ENCODE measurements around the gene GNB5. TPM values are rescaled to one million over a fixed set of nuclear protein-coding genes. Genes with fewer than 3 reads are reported as not detected.
"Not testable (repeated sequence)": the region's sequence is repeated elsewhere in the genome, so short reads cannot be mapped to it uniquely, and the experiment has no call there.

Gene GNB5
- polyA plus RNA-seq, 3 donors, result 6.4 to 14.4 (median 10.0) TPM

DNA sequence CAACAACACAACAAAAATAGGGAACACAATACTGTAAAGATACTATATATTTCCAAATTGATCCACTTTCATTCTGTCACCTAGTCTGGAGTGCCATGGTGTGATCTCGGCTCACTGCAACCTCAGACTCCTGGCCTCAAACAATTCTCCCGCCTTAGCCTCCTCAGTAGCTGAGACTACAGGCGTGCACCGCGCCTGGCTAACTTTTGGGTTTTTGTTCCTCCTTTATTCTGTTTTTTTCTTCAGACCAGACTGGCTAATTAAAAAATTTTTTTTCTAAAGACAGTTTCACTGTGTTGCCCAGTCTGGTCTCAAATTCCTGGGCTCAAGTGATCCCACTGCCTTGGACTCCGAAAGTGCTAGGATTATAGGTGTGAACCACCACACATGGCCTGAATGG lies 84.0 kb downstream of the GNB5 start:
- no peak overlapping the region for H3K27ac ChIP-seq (ENCODE audit: low read depth, low read length)
- 95 to 99% (median 97%) methylated on average over 6 of the region's 6 CpGs for WGBS, 3 donors

DNA sequence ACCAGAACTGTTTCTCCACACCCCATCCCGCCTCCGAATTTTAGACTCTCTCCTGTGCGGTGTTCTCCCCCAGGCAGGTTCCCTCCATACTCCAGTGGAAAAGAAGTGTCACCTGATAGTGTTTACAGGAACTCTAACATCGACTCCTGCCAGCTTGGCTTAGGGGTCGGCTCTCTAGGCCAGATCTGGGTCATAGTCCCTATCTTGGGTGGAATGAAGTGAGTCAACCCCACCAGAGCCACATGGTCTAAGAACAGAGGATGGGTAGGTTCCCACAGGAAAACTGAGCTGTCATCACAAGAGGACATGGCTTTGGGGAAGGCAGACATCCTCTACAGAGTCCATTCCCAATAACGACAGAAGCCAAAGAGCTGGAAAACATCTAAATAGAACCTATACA lies 84.6 kb downstream of the GNB5 start:
- no peak overlapping the region for H3K27ac ChIP-seq (ENCODE audit: low read depth, low read length)
- 77 to 86% (median 77%) methylated on average over 6 of the region's 6 CpGs for WGBS, 3 donors

DNA sequence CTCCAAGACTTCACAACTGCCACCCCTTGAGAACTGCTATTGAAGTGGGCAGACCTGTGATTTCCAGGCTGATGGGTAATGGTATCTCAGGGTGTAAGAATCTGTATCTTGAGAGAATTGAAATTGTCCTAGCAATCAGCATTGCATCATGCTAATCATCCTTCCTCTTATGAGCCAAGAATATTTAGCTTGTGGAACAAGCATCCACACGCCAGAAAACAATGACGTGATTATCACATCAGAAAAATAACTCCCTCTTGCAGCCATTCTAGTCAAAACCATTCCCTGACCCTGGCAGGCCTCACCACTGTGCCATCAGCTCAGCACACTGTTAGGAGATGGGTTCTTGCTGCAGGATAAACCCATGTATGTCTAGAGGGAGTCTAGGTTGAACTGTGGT lies 85.3 kb downstream of the GNB5 start:
- no peak overlapping the region for H3K27ac ChIP-seq (ENCODE audit: low read depth, low read length)
- WGBS, 3 donors, result 35 to 81% (median 68%) methylated on average over 2 of the region's 2 CpGs

DNA sequence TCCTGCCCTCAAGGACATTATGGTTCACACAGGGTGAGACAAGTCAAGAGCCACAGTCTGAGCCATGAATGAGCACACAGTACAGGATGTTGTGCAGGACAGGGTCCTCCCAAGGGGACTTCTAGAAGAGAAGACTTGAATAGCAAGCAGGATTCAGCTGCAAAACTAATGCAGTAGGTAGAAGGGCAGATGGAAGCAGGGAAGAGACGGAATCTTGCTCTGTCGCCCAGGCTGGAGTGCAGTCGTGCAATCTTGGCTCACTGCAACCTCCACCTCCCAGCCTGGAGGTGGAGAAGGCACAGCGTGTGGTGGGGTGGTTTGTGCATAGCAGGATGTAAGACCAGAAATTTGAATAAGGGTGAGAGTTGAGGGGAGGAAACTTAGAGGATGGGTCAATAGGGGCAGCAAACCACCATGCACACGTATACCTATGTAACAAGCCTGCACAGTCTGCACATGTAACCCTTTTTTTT lies 86.6 kb downstream of the GNB5 start:
- H3K27ac ChIP-seq (ENCODE audit: low read depth, low read length), result no peak overlapping the region
- WGBS, 3 donors, result 63 to 84% (median 75%) methylated on average over 5 of the region's 5 CpGs

- WGBS, 3 donors, result 66 to 75% (median 70%) methylated on average over 5 of the region's 5 CpGs
- no peak overlapping the region for H3K27ac ChIP-seq (ENCODE audit: low read depth, low read length)
Measured at GRCh38 chr15:52103217-52104207, 87.7 kb downstream of the GNB5 start.

DNA sequence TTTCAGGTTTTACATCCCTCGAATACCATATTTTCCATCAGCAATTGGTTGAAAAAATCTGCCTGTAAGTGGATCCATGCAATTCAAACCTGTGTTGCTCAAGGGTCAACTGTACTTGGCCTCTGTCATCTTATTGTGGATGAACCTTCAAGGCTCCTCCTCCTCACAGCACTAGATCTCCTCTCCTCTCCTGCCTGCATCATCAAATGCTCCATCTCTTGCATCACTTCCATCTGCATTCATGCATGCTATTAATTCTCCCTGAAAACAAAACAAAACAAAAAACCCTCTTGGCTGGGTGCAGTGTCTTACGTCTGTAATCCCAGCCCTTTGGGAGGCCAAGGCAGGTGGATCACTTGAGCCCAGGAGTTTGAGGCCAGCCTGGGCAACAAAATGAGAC lies 88.7 kb downstream of the GNB5 start:
- WGBS, 3 donors, result 79 to 90% (median 80%) methylated on average over 2 of the region's 2 CpGs
- H3K27ac ChIP-seq (ENCODE audit: low read depth, low read length), result no peak overlapping the region

- 90 to 94% (median 91%) methylated on average over 16 of the region's 16 CpGs for WGBS, 3 donors
- H3K27ac ChIP-seq (ENCODE audit: low read depth, low read length), result no peak overlapping the region
Measured at GRCh38 chr15:52101542-52102323, 89.5 kb downstream of the GNB5 start.

DNA sequence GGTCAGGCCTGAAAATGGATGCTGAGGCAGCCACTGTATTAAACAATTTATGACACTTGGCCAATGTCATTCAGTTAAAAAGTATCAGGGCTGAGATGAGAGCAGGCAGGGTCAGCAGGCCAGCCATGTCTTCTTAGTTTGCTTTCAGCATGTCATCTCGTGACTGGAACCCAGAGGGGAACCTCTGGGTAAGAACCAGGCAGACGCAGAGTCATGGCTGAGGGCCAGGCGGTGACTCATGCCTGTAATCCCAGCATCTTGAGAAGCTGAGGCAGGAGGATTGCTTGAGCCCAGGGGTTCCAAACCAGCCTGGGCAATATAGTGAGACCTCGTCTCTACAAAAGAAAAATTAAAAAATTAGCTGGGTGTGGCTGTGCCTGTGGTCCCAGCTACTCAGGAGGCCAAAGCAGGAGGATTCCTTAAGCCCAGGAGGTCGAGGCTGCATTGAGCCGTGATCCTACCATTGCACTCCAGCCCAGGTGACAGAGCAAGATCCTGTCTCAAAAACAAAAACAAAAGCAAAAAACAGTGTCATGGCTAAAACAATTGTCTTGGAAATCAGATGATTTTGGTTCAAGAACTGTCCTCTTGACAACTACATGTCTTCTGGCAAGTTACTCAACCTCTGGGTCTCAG lies 90.3 kb downstream of the GNB5 start:
- 49 to 78% (median 58%) methylated on average over 6 of the region's 6 CpGs for WGBS, 3 donors
- no peak overlapping the region for H3K27ac ChIP-seq (ENCODE audit: low read depth, low read length)

GRCh38 chr15:52099651-52100272 lies 91.4 kb downstream of the GNB5 start:
- WGBS, 3 donors, result 96 to 97% (median 96%) methylated on average over 15 of the region's 15 CpGs
- H3K27ac ChIP-seq (ENCODE audit: low read depth, low read length), result no peak overlapping the region

- no peak overlapping the region for H3K27ac ChIP-seq (ENCODE audit: low read depth, low read length)
- 59 to 69% (median 67%) methylated on average over 2 of the region's 2 CpGs for WGBS, 3 donors
Measured at GRCh38 chr15:52098323-52098722, 92.9 kb downstream of the GNB5 start.

GRCh38 chr15:52097180-52097579 lies 94.0 kb downstream of the GNB5 start:
- no peak overlapping the region for H3K27ac ChIP-seq (ENCODE audit: low read depth, low read length)

DNA sequence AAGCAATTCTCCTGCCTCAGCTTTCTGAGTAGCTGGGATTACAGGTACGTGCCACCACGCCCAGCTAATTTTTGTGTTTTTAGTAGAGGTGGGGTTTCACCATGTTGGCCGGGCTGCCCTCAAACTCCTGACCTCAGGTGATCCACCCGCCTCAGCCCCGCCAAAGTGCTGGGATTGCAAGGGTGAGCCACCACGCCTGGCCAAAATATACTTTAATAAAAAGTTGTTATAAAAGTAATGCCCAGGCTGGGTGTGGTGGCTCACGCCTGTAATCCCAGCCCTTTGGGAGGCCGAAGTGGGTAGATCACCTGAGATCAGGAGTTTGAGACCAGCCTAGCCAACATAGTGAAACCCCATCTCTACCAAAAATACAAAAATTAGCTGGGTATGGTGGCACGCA lies 94.7 kb downstream of the GNB5 start:
- H3K27ac ChIP-seq (ENCODE audit: low read depth, low read length), result not testable (repeated sequence)
- 95% methylated on average over 9 of the region's 9 CpGs for WGBS, 3 donors

- no peak overlapping the region for H3K27ac ChIP-seq (ENCODE audit: low read depth, low read length)
- WGBS, 3 donors, result 46 to 59% (median 47%) methylated on average over 4 of the region's 4 CpGs
Measured at GRCh38 chr15:52095597-52096262, 95.5 kb downstream of the GNB5 start.

- 73 to 85% (median 83%) methylated on average over 12 of the region's 12 CpGs for WGBS, 3 donors
- H3K27ac ChIP-seq (ENCODE audit: low read depth, low read length), result no peak overlapping the region
Measured at GRCh38 chr15:52094811-52095584, 96.2 kb downstream of the GNB5 start.

- WGBS, 3 donors, result 49 to 75% (median 50%) methylated on average over 12 of the region's 12 CpGs
- no peak overlapping the region for H3K27ac ChIP-seq (ENCODE audit: low read depth, low read length)
Measured at GRCh38 chr15:52093539-52094510, 97.4 kb downstream of the GNB5 start.

- WGBS, 3 donors, result 38 to 84% (median 39%) methylated on average over 4 of the region's 4 CpGs
- H3K27ac ChIP-seq (ENCODE audit: low read depth, low read length), result no peak overlapping the region
Measured at GRCh38 chr15:52093167-52093538, 98.0 kb downstream of the GNB5 start.

All from adipose tissue (tissue), 3 donors.